HEK293 (cell line): ENCODE measurements around the gene NOC4L.
"Not testable (repeated sequence)": the region's sequence is repeated elsewhere in the genome, so short reads cannot be mapped to it uniquely, and the experiment has no call there.

Experiments
- CTCF ChIA-PET: fragments of 350-600 bp; formaldehyde crosslinking; extraction: SDS; loops from one replicate; lab custom pipeline; 2021; ENCODE audit warnings: antibody characterized with exemption; lab: Yijun Ruan, JAX
- POLR2A ChIA-PET: fragments of 300-600 bp; formaldehyde crosslinking; extraction: SDS; loops from one replicate; lab custom pipeline; 2020; ENCODE audit warnings: antibody characterized with exemption, inconsistent platforms; lab: Yijun Ruan, JAX
- H3K27ac ChIP-seq: fragments of 200-500 bp; sonication (Bioruptor generic); 2 replicates; pipeline ENCODE4 v1.5.1; 2014; ENCODE audit warnings: low read depth, low read length, control low read depth, inconsistent platforms; ENCODE audit errors: extremely low read depth
- H3K36me3 ChIP-seq, 2 experiments: fragments of 200-500 bp in 1 of 2; sonication (Bioruptor generic) in 1 of 2; 1 replicate in 1 of 2; 2 replicates in 1 of 2; pipeline ENCODE4 v1.5.1; 2014 to 2017; ENCODE audit warnings: inconsistent platforms in 2 of 2, low read length in 2 of 2; ENCODE audit not compliant: control insufficient read depth in 2 of 2, insufficient read depth in 1 of 2
- H3K4me1 ChIP-seq: fragments of 200-500 bp; sonication (Bioruptor generic); 2 replicates; pipeline ENCODE4 v1.5.1; 2014; ENCODE audit warnings: mild to moderate bottlenecking, low read length, inconsistent platforms; ENCODE audit not compliant: control insufficient read depth, insufficient read depth
- H3K4me3 ChIP-seq: 2 replicates; pipeline ENCODE4 v1.5.1; 2011; ENCODE audit warnings: low read depth, mild to moderate bottlenecking, control low read depth, low read length, moderate library complexity
- H3K9me3 ChIP-seq: fragments of 200-500 bp; sonication (Bioruptor generic); 2 replicates; pipeline ENCODE4 v1.5.1; 2014; ENCODE audit warnings: low read depth, low read length, inconsistent platforms; ENCODE audit not compliant: control insufficient read depth, insufficient read depth
- ATF2 ChIP-seq: fragments of 450-650 bp; formaldehyde crosslinking; IDR thresholded peaks from 2 replicates; pipeline ENCODE4 v1.5.1; 2016; ENCODE audit warnings: missing biosample characterization, missing genetic modification characterization, low read depth
- KLF8 ChIP-seq: fragments of 450-650 bp; formaldehyde crosslinking; IDR thresholded peaks from 2 replicates; pipeline ENCODE4 v1.5.1; 2016; ENCODE audit warnings: missing biosample characterization, missing genetic modification characterization
- MZF1 ChIP-seq: fragments of 450-650 bp; formaldehyde crosslinking; IDR thresholded peaks from 2 replicates; pipeline ENCODE4 v1.5.1; 2017; ENCODE audit warnings: missing biosample characterization, missing genetic modification characterization, borderline replicate concordance
- PATZ1 ChIP-seq: fragments of 450-650 bp; formaldehyde crosslinking; IDR thresholded peaks from 2 replicates; pipeline ENCODE4 v1.5.1; 2016; ENCODE audit warnings: missing biosample characterization, missing genetic modification characterization
- PRDM4 ChIP-seq: fragments of 450-650 bp; formaldehyde crosslinking; IDR thresholded peaks from 2 replicates; pipeline ENCODE4 v1.5.1; 2017; ENCODE audit warnings: missing biosample characterization, missing genetic modification characterization
- TCF7L2 ChIP-seq: IDR thresholded peaks from 2 replicates; pipeline ENCODE4 v1.6.1; 2011; ENCODE audit warnings: low read depth, mild to moderate bottlenecking, inconsistent platforms, low read length, moderate library complexity, borderline replicate concordance
- WT1 ChIP-seq: fragments of 450-650 bp; formaldehyde crosslinking; IDR thresholded peaks from 2 replicates; pipeline ENCODE4 v1.5.1; 2016; ENCODE audit warnings: missing biosample characterization, missing genetic modification characterization
- ZFP69B ChIP-seq: fragments of 450-650 bp; formaldehyde crosslinking; IDR thresholded peaks from 2 replicates; pipeline ENCODE4 v1.5.1; 2016; ENCODE audit warnings: missing biosample characterization, missing genetic modification characterization
- ZIC2 ChIP-seq: fragments of 450-650 bp; formaldehyde crosslinking; IDR thresholded peaks from 2 replicates; pipeline ENCODE4 v1.5.1; 2016; ENCODE audit warnings: missing biosample characterization, missing genetic modification characterization
- ZNF140 ChIP-seq: fragments of 450-650 bp; formaldehyde crosslinking; IDR thresholded peaks from 2 replicates; pipeline ENCODE4 v1.5.1; 2016; ENCODE audit warnings: missing biosample characterization, missing genetic modification characterization
- ZNF223 ChIP-seq: fragments of 450-650 bp; formaldehyde crosslinking; IDR thresholded peaks from 2 replicates; pipeline ENCODE4 v1.5.1; 2016; ENCODE audit warnings: missing biosample characterization, missing genetic modification characterization
- ZNF23 ChIP-seq: fragments of 450-650 bp; formaldehyde crosslinking; IDR thresholded peaks from 2 replicates; pipeline ENCODE4 v1.5.1; 2016; ENCODE audit warnings: missing biosample characterization, missing genetic modification characterization, borderline replicate concordance
- ZNF239 ChIP-seq: fragments of 450-650 bp; formaldehyde crosslinking; IDR thresholded peaks from 2 replicates; pipeline ENCODE4 v1.5.1; 2016; ENCODE audit warnings: missing biosample characterization, missing genetic modification characterization
- ZNF248 ChIP-seq: fragments of 450-650 bp; formaldehyde crosslinking; IDR thresholded peaks from 2 replicates; pipeline ENCODE4 v1.5.1; 2017; ENCODE audit warnings: missing biosample characterization, missing genetic modification characterization
- ZNF266 ChIP-seq: fragments of 450-650 bp; formaldehyde crosslinking; IDR thresholded peaks from 2 replicates; pipeline ENCODE4 v1.5.1; 2016; ENCODE audit warnings: missing biosample characterization, missing genetic modification characterization, low read depth
- ZNF404 ChIP-seq: fragments of 450-650 bp; formaldehyde crosslinking; IDR thresholded peaks from 2 replicates; pipeline ENCODE4 v1.5.1; 2017; ENCODE audit warnings: missing biosample characterization, missing genetic modification characterization
- ZNF544 ChIP-seq: fragments of 450-650 bp; formaldehyde crosslinking; IDR thresholded peaks from 2 replicates; pipeline ENCODE4 v1.5.0; 2017; ENCODE audit warnings: missing biosample characterization, missing genetic modification characterization
- ZNF560 ChIP-seq: fragments of 450-650 bp; formaldehyde crosslinking; IDR thresholded peaks from 2 replicates; pipeline ENCODE4 v1.5.1; 2017; ENCODE audit warnings: missing biosample characterization, missing genetic modification characterization, borderline replicate concordance
- ZNF624 ChIP-seq: fragments of 450-650 bp; formaldehyde crosslinking; IDR thresholded peaks from 2 replicates; pipeline ENCODE4 v1.5.1; 2017; ENCODE audit warnings: missing biosample characterization, missing genetic modification characterization
- ZNF677 ChIP-seq: fragments of 450-650 bp; IDR thresholded peaks from 2 replicates; pipeline ENCODE4 v1.5.0; 2018; ENCODE audit warnings: missing biosample characterization, mild to moderate bottlenecking, missing genetic modification characterization, moderate library complexity
- ZNF76 ChIP-seq: fragments of 450-650 bp; formaldehyde crosslinking; IDR thresholded peaks from 2 replicates; pipeline ENCODE4; 2016; ENCODE audit warnings: low read depth, missing biosample characterization, missing genetic modification characterization, borderline replicate concordance
- ZSCAN23 ChIP-seq: fragments of 450-650 bp; formaldehyde crosslinking; IDR thresholded peaks from 2 replicates; pipeline ENCODE4 v1.5.1; 2016; ENCODE audit warnings: missing biosample characterization, missing genetic modification characterization

NOC4L gene

GRCh38 chr12:132100306-132101065, 43.8 kb upstream of the NOC4L start:
- H3K27ac ChIP-seq: no peak overlapping the region
- ChIA-PET POLR2A (no interaction called here), CTCF (no interaction called here)
- H3K9me3 ChIP-seq: no peaks in the 10 kb centered on the region
- H3K4me3 ChIP-seq: no peak overlapping the region
- H3K36me3 ChIP-seq: peaks cover under 1 to 51% of the 10 kb centered on the region in 2 experiments; a peak in 2 of 3 replicates
- no peaks in the 10 kb centered on the region for H3K4me1 ChIP-seq
- no peak for TF ChIP-seq KLF8
- no peak for TF ChIP-seq ZNF239 (tag by site-specific recombination)
- TF ChIP-seq ZNF677: no peak
- TF ChIP-seq ATF2 (tag by site-specific recombination): no peak
- no peak for TF ChIP-seq PATZ1 (tag by site-specific recombination)
- TF ChIP-seq ZNF544 (tag by site-specific recombination): no peak
- no peak for TF ChIP-seq ZNF140 (tag by site-specific recombination)
- TF ChIP-seq ZIC2 (tag by site-specific recombination): no peak
- no peak for TF ChIP-seq TCF7L2
- TF ChIP-seq ZNF624 (tag by site-specific recombination): no peak
- no peak for TF ChIP-seq ZNF248 (tag by site-specific recombination)
- TF ChIP-seq ZNF560: no peak
- TF ChIP-seq PRDM4 (tag by site-specific recombination): no peak
- TF ChIP-seq ZNF223 (tag by site-specific recombination): no peak
- TF ChIP-seq ZNF76 (tag by site-specific recombination): no peak
- TF ChIP-seq ZFP69B (tag by site-specific recombination): no peak
- TF ChIP-seq MZF1 (tag by site-specific recombination): no peak
- TF ChIP-seq ZNF266 (tag by site-specific recombination): no peak
- TF ChIP-seq ZSCAN23 (tag by site-specific recombination): no peak
- no peak for TF ChIP-seq WT1 (tag by site-specific recombination)

GRCh38 chr12:132102297-132102696, 42.0 kb upstream of the NOC4L start:
- ChIA-PET POLR2A (no interaction called here), CTCF (no interaction called here)
- H3K4me1 ChIP-seq: no peaks in the 10 kb centered on the region
- no peak overlapping the region for H3K4me3 ChIP-seq
- no peaks in the 10 kb centered on the region for H3K9me3 ChIP-seq
- no peak overlapping the region for H3K27ac ChIP-seq
- TF ChIP-seq ZNF23 (tag by site-specific recombination) (no peak), ZNF404 (tag by site-specific recombination) (no peak)
- H3K36me3 ChIP-seq: peaks cover 4 to 45% of the 10 kb centered on the region in 2 experiments; a peak in 2 of 3 replicates

GRCh38 chr12:132103072-132103471, 41.2 kb upstream of the NOC4L start:
- H3K4me1 ChIP-seq, POLR2A ChIA-PET, H3K9me3 ChIP-seq, CTCF ChIA-PET, H3K4me3 ChIP-seq, H3K27ac ChIP-seq: not testable (repeated sequence)
- H3K36me3 ChIP-seq: peaks cover 4 to 43% of the 10 kb centered on the region in 2 experiments; a peak in 2 of 3 replicates
